ENCODE data around the gene ELL2.
"Not testable (repeated sequence)": the region's sequence is repeated elsewhere in the genome, so short reads cannot be mapped to it uniquely, and the experiment has no call there.

Gene ELL2

GRCh38 chr5:95909738-95910137, 51.9 kb downstream of the ELL2 start:
- no peak for DNase-seq (ENCODE audit: low read depth in 2 of 2, low spot score in 1 of 2)

DNA sequence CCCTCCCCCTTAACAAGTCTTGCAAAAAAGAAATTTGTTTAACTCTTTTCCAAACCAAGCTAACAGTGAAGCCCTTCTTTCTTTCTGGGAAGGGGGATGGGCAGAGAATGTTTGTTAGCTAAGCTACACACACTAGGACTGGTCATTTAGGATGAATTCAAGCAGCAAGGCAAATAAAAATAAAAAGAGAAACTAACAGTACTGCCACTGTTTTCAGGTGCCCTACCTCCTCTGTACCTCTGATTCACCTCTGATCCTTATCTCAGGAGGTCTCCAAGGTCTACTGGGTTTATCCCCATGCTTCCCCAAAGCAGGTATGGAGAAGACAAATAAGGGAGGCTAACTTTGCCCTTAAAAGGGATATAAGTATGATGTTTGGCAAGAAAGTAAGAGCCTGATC, 52.9 kb downstream of the ELL2 start:
- no peak for DNase-seq (ENCODE audit: low read depth in 2 of 2, low spot score in 1 of 2)

DNA sequence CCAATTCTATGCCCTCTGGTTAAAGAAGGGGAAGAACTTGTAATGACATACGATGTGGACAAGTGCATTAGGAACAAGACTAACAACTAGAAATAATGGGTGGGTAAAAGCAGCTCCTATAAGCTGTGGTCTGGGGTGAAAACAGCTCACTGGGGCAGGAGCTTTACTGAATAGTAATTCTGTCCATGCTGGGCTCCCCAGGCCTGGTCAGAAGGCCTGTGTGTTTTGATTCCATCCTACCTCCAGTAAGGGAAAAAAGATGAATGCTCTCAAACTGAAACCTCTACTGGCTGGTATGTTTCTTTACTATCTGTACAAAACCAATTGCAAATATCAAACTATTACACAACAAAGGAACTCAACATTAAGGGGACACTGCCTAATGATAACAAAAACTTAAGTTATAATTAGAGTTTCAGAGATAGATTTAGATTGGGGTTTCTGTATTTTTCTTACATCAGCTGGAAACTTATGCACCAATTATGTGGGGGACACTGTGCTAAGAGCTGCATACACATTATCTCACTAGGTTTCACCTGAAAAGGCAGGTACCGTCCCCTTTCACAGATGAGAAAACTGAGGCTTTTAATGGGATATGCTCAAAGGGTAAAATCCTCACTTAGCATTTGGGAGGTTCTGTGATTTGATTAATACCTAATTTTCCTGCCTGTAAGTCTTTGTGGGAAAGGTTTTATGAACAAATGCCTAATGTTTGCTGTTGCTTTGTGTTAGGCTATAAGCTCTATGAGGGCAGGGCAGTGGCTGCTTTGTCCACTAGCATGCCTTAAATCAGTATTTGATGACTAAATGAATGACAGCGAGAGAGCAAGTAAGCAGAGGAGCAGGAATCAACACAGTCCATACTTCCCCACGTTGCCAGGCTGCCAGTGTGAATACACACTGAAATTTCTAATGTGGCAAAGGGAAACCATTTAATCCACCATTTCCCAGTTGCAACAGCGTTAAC, 53.6 kb downstream of the ELL2 start:
- no peak for DNase-seq (ENCODE audit: low read depth in 2 of 2, low spot score in 1 of 2)

DNA sequence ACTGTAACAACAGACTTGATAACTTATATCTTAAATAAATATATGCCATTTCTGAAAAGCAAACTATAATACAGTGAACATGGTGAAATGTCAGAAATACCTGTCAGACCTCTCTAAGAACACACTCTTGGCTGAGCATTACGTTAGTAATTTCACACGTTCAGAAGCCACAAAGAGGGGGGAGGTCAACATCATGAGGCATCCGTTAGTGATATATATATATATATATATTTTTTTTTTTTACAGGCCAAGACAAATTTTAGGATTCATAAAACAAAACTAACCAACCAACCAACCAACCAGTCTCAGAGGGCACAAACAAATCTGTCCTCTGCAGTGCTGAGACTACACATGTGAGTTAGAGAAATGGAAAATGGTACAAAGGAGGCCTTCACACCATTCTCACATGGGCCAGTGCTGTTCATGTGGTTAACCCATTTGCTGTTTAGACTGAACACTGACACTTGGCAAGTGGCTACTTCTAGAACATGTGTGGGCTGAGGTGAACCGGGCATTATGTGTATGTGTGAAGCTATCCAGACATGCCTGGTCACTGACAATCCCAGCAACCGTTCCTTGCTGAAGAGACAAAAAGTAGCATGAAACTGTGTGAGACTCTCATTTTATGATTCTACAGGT, 54.5 kb downstream of the ELL2 start:
- no peak for DNase-seq (ENCODE audit: low read depth in 2 of 2, low spot score in 1 of 2)

GRCh38 chr5:95906398-95906797, 55.3 kb downstream of the ELL2 start:
- not testable (repeated sequence) for DNase-seq (ENCODE audit: low read depth in 2 of 2, low spot score in 1 of 2)

DNA sequence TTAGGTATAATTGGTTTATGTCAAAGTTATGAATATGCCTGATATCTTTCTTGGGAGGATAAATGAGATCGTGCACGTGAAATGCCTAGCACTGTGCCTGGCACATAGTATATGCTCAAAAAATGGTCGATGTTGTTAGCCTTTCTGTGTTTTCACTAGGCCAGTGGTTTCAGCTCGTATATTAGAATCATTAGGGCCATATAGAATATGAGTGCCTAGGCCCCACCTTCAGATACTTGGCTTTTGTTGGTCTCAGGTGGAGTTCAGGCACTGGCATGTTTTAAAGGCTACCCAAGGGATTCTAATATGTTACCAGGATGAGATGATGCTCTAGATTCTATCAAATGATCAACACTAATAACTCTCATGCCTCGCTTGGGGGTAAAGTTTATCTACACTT, 56.8 kb downstream of the ELL2 start:
- DNase-seq (ENCODE audit: low read depth in 2 of 2, low spot score in 1 of 2): no peak

GRCh38 chr5:95903838-95904237, 57.8 kb downstream of the ELL2 start:
- DNase-seq (ENCODE audit: low read depth in 2 of 2, low spot score in 1 of 2): no peak

- DNase-seq (ENCODE audit: low read depth in 2 of 2, low spot score in 1 of 2): no peak
Observed at GRCh38 chr5:95901676-95902627, 59.7 kb downstream of the ELL2 start.

DNA sequence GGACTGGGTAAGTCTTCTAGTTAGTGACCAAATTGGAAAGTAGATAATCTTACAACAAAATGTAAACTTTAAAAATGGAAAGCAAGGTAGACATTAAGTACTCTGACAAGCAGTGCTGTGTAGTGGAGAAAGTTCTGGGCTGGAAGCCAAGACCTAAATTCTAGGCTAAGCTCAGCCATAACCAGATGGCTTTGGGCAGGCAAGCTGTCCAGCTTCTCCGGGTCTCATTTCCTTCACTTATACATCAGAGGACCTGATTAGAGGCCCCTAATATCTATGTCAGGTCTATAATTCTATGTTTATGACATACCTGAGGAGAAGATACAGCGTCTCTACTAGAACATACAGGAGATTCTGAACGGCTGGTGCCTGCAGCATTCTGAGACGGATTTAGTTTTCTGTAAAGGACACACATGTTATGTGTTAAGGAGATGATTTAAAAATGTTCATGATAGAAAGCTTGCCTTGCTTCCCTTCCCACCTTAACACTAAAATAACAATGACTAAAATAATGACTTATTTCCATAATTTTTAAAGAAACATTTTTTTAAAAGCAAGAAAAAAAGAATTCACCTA, 61.2 kb downstream of the ELL2 start:
- no peak for DNase-seq (ENCODE audit: low read depth in 2 of 2, low spot score in 1 of 2)

- no peak for DNase-seq (ENCODE audit: low read depth in 2 of 2, low spot score in 1 of 2)
Observed at GRCh38 chr5:95899829-95900228, 61.8 kb downstream of the ELL2 start.

GRCh38 chr5:95899006-95899405, 62.6 kb downstream of the ELL2 start:
- DNase-seq (ENCODE audit: low read depth in 2 of 2, low spot score in 1 of 2): no peak

DNA sequence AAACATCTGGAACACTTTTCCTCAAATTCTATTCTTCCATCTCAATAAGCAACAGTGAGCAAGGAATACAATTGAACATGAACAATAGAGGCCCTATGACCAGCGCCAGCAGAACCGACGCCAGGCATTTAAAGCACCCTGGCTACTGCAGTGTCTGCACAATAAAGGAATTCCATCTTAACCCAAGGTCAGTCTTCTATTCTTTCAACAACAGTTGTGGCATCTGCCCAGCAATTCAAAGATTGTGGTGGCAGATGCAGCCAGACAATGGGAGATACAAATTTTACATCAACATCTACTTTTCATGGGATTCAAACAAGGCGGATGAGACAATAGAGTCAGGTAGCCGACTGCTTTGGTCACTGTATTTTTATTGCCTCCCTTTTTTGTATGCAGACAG, 65.9 kb downstream of the ELL2 start:
- DNase-seq (ENCODE audit: low read depth in 2 of 2, low spot score in 1 of 2): no peak

GRCh38 chr5:95895251-95895650, 66.4 kb downstream of the ELL2 start:
- DNase-seq (ENCODE audit: low read depth in 2 of 2, low spot score in 1 of 2): no peak

- DNase-seq (ENCODE audit: low read depth in 2 of 2, low spot score in 1 of 2): no peak
Observed at GRCh38 chr5:95892784-95893354, 68.8 kb downstream of the ELL2 start.

GRCh38 chr5:95891499-95891898, 70.2 kb downstream of the ELL2 start:
- no peak for DNase-seq (ENCODE audit: low read depth in 2 of 2, low spot score in 1 of 2)

GRCh38 chr5:95889076-95889475, 72.6 kb downstream of the ELL2 start:
- DNase-seq (ENCODE audit: low read depth in 2 of 2, low spot score in 1 of 2): no peak

GRCh38 chr5:95887977-95888376, 73.7 kb downstream of the ELL2 start:
- no peak for DNase-seq (ENCODE audit: low read depth in 2 of 2, low spot score in 1 of 2)

- DNase-seq (ENCODE audit: low read depth in 2 of 2, low spot score in 1 of 2): no peak
Observed at GRCh38 chr5:95886340-95887044, 75.2 kb downstream of the ELL2 start.

GRCh38 chr5:95884511-95884910, 77.1 kb downstream of the ELL2 start:
- no peak for DNase-seq (ENCODE audit: low read depth in 2 of 2, low spot score in 1 of 2)

DNA sequence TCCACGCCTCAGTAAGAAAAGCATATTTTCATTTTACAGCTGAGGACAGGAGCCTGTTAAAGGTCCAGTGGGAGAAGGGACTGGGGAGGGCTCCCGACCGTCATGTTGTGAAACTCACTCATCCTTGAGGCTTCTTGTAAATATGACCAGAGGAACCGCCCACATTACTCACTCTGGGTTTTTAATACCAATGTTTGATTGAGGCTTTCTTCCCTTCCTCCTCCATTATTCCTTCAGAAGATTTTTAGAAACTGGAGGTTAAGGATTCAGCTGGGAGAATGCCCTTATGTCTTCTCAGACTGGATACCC, 77.7 kb downstream of the ELL2 start:
- no peak for DNase-seq (ENCODE audit: low read depth in 2 of 2, low spot score in 1 of 2)

Data from stimulated activated CD8-positive, alpha-beta memory T cell treated with anti-CD3 and anti-CD28 coated beads, Interleukin-4, amount 100 ng/mL, for 1 hour (primary cell).